Astrocyte (in vitro differentiated cells and primary cell): ENCODE measurements around the gene ATXN1.

Experiments used
- CTCF ChIP-seq: IDR thresholded peaks from 2 replicates; pipeline ENCODE4 v1.5.1; 2011; ENCODE audit warnings: low read depth, mild to moderate bottlenecking, inconsistent platforms, low read length, moderate library complexity; ENCODE audit not compliant: insufficient read depth
- EZH2 ChIP-seq: IDR thresholded peaks from 2 replicates; pipeline ENCODE4 v1.6.1; 2012; ENCODE audit warnings: mild to moderate bottlenecking, low read length, inconsistent platforms; ENCODE audit not compliant: insufficient read depth

- TF ChIP-seq CTCF (no peak), EZH2 (no peak)
Observed at GRCh38 chr6:16803294-16804200, 42.3 kb upstream of the ATXN1 start.
